Fibroblast of skin of scalp (primary cell): Measurements from ENCODE around the gene ZNF275.
"Not testable (repeated sequence)": the region's sequence is repeated elsewhere in the genome, so short reads cannot be mapped to it uniquely, and the experiment has no call there.

Experiments
- DNase-seq: peaks from one replicate; pipeline ENCODE4 v3.0.0-alpha.2; 2013

ZNF275 gene

GRCh38 chrX:153319295-153320046 lies 14.5 kb upstream of the ZNF275 start:
- no peak for DNase-seq

GRCh38 chrX:153320047-153320443 lies 13.9 kb upstream of the ZNF275 start:
- not testable (repeated sequence) for DNase-seq

GRCh38 chrX:153320555-153321184 lies 13.3 kb upstream of the ZNF275 start:
- DNase-seq = no peak

- no peak for DNase-seq
These were observed 12.4 kb upstream of the ZNF275 start, which contains the start of gene PNMA6F for GRCh38 chrX:153321381-153322124. PNMA6F (minus strand) TSS chrX:153321767; CDS start chrX:153320674, 1,093 bp downstream.

GRCh38 chrX:153327561-153327960 lies 6.4 kb upstream of the ZNF275 start:
- DNase-seq = no peak

DNA sequence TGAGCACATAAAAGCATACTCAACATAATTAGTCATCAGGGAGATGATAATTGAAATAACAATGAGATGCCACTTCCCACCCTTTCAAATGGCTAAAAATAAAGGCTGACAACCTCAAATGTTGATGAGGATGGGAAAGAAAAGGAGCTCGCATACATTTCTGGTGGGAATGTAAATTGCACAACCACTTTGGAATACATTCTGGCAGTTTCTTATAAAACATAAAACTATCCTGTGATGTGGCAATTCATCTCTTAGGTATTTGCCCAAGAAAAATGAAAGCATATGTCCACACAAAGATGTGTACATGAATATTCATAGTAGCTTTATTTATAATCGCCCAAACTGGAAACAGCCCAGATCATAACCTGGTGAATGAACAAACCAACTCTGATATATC lies 687 bp upstream of the ZNF275 start:
- DNase-seq = peak; percentile 79

GRCh38 chrX:153334654-153335295 lies 822 bp downstream of the ZNF275 start:
- no peak for DNase-seq

DNA sequence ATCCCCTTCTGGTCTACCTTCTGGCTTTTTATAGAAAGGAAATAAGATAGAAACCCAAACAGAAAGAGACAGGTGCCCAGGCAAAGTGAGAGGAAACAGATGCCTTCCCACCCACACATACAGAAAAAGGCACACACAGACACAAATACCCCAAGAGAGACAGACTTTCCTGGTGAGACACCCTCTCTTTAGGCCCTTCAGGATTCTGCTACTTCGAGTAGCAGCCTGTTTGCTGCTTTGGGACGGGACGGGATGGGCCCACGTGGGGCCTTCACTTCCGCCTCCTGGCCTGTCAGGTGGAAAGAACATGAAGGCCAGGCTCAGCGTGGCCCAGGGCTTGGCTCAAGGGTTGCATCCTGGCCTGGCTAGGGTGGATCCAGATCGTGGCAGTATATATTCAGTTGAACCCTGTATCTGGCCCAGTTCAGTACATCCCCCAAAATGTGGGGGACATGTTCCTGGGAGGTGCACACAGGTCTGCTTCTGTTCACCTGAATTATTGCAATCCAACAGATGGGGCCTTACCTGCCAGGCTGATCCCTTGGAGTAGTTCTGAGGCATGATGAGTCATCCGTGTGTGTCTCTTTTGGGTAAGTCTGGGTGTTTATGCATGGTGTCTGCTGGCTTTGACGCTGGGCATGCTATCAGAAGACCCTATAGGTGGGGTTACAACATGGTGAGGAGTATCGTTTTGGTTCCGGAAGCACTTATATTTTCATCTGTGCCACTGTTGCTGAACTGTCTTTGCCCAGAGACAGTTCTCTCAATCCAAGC lies 2.4 kb downstream of the ZNF275 start:
- no peak for DNase-seq

- DNase-seq = no peak
These were observed 3.0 kb downstream of the ZNF275 start for GRCh38 chrX:153336988-153337387.

GRCh38 chrX:153338836-153339235 lies 4.9 kb downstream of the ZNF275 start:
- no peak for DNase-seq

DNA sequence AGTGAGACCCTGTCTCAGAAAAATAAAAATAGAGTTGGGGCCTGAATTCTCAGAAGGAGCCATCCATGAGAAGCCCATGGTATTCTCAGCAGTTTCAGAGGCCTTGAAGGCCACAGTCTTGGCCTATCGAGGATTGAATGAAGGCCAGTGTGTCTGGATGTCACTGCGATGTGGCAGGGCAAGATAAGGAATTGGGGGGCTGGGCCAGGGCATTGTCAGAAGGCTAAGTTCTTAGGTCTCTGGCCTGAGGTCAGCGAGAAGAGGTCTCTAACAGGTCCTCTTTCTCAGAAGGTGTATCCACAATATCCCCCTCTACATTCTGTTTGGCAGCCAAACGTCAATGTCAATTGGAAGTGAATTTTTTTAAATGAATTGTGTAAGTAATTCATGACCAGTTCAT lies 5.7 kb downstream of the ZNF275 start:
- DNase-seq = no peak

- DNase-seq = no peak
These were observed 6.2 kb downstream of the ZNF275 start for GRCh38 chrX:153340111-153340510.

GRCh38 chrX:153342762-153343558 lies 9.0 kb downstream of the ZNF275 start:
- DNase-seq = no peak

GRCh38 chrX:153343674-153344073 lies 9.7 kb downstream of the ZNF275 start:
- no peak for DNase-seq

DNA sequence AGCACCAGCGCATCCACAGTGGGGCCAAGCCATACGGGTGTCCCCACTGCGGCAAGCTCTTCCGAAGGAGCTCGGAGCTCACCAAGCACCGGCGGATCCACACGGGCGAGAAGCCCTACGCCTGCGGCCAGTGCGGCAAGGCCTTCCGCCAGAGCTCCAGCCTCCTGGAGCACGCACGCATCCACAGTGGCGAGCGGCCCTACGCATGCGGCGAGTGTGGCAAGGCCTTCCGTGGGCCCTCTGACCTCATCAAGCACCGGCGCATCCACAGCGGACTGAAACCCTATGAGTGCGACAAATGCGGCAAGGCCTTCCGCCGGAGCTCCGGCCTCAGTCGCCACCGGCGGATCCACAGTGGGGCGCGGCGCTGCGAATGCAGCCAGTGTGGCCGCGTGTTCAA lies 13.6 kb downstream of the ZNF275 start:
- no peak for DNase-seq

GRCh38 chrX:153348421-153348820 lies 14.5 kb downstream of the ZNF275 start:
- DNase-seq = no peak

DNA sequence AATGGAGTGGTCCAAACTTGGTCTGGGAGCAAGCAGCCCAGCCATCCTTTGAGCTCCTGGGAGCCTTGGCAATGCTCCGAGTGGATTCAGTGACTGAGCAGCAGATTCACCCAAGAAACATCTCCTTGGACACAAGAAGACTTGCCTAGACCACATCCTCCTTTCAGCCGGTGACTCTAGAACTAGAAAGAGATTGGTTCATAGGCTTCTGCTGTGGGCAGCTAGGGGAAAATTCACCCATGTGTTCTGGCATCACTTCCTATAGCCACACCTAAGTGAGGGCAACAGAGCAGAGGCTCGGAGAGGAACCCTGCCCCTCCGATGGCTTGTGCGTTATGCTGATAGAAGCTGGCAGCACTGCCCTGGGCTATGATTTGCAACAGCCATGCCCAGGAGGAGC lies 16.0 kb downstream of the ZNF275 start:
- DNase-seq = no peak

GRCh38 chrX:153351981-153352380 lies 18.0 kb downstream of the ZNF275 start:
- DNase-seq = no peak

GRCh38 chrX:153352858-153353257 lies 18.9 kb downstream of the ZNF275 start:
- no peak for DNase-seq

DNA sequence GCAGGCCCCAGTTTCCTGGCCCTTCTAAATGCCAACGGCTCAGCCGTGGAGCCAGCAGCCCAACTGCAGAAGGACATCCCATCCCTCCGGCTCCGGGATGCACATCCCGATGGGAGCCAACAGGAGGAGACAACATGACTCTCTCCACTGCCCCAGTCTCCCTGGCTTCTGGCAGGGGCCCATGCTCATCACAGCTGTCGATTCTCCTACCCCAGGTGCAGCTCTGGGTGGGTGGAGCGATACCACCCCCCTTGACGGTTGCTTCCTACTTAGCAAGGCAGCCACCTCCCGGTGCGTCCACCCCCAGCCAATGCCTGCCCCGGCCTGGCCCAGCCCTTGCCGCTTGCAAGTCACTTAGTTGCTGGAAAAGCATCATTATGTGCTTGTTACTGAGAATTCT lies 19.5 kb downstream of the ZNF275 start:
- no peak for DNase-seq

DNA sequence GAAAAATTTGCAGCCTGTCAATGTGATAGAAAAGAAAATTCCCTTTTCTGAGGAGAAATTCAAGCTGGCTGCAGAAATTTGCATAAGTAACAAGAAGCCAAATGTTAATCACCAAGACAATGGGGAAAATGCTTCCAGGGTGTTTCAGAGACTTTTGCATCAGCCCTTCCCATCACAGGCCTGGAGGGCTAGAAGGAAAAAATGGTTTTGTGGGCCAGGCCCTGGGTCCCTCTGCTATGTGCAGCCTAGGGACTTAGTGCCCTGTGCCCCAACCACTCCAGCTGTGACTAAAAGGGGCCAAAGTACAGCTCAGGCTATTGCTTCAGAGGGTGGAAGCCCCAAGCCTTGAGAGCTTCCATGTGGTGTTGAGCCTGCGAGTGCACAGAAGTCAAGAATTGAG lies 23.9 kb downstream of the ZNF275 start:
- DNase-seq = no peak
